HCT116 (cell line): ENCODE results near the gene MADD. TPM values are rescaled to one million over a fixed set of nuclear protein-coding genes. Genes with fewer than 3 reads are reported as not detected.

Experiments used
- ATAC-seq: fragments of 200-7000 bp; cut with Tn5 transposase; 2 replicates; pipeline ENCODE4 v1.9.1; 2020; ENCODE audit warnings: mild to moderate bottlenecking, moderate library complexity
- BruUV-seq: library from RNA; stranded (reverse); fragments of 400-500 nt; replicated peaks from 2 replicates; lab custom pipeline; 2021; lab: Mats Ljungman, UMichigan
- CTCF ChIA-PET: fragments of 300-600 bp; sonication (Branson Sonifier 250); formaldehyde crosslinking; loops from one replicate; lab custom pipeline; 2021; ENCODE audit warnings: antibody characterized with exemption; lab: Charles Lee
- POLR2A ChIA-PET: fragments of 300-600, 350-600 bp; sonication (Branson Sonifier 250); formaldehyde crosslinking; loops from one replicate; lab custom pipeline; 2021; ENCODE audit warnings: antibody characterized with exemption; lab: Charles Lee
- RAD21 ChIA-PET, 2 experiments: fragments of 300-600 bp; sonication (Branson Sonifier 250); formaldehyde crosslinking; loops; one replicate each; lab custom pipeline; 2023; ENCODE audit warnings: low total read pairs in 2 of 2; ENCODE audit not compliant: uncharacterized antibody in 2 of 2, unreplicated experiment in 2 of 2, low non-redundant PET in 1 of 2; lab: Charles Lee
- DNase-seq: peaks from one replicate; pipeline ENCODE4 v3.0.0-alpha.2; 2010; ENCODE audit warnings: low read depth, low spot score
- H2AFZ ChIP-seq: fragments of 200-600 bp; shearing (Covaris generic), sonication (generic); 2 replicates; pipeline ENCODE4 v1.6.1; 2017; ENCODE audit warnings: low read depth, mixed run types, mixed read lengths, antibody characterized with exemption, low read length; ENCODE audit not compliant: poor library complexity, severe bottlenecking
- H3K27ac ChIP-seq: 2 replicates; pipeline ENCODE4 v1.5.1; 2012; ENCODE audit warnings: low read depth, low read length
- H3K27me3 ChIP-seq: fragments of 200-600 bp; sonication (generic); 2 replicates; pipeline ENCODE4 v1.6.1; 2016; ENCODE audit warnings: mixed run types, low read length, mixed read lengths; ENCODE audit not compliant: insufficient read depth
- H3K36me3 ChIP-seq, 2 experiments: fragments of 200-500 bp in 1 of 2; fragments of 200-600 bp in 1 of 2; sonication (Bioruptor generic) in 1 of 2; sonication (generic) in 1 of 2; 2 replicates each; pipeline versions ENCODE4 v1.5.1 to v1.6.1; 2014 to 2016; ENCODE audit warnings: low read length in 2 of 2, inconsistent platforms in 1 of 2, mixed read lengths in 1 of 2, mixed run types in 1 of 2; ENCODE audit not compliant: insufficient read depth in 2 of 2, control insufficient read depth in 1 of 2
- H3K4me1 ChIP-seq, 2 experiments: fragments of 200-600 bp in 1 of 2; sonication (generic) in 1 of 2; 2 replicates each; pipeline versions ENCODE4 v1.5.1 to v1.6.1; 2012 to 2017; ENCODE audit warnings: low read length in 2 of 2, inconsistent platforms in 1 of 2, mild to moderate bottlenecking in 1 of 2, mixed read lengths in 1 of 2, mixed run types in 1 of 2, moderate library complexity in 1 of 2; ENCODE audit not compliant: insufficient read depth in 2 of 2, control insufficient read depth in 1 of 2
- H3K4me2 ChIP-seq: fragments of 200-600 bp; sonication (generic); 2 replicates; pipeline ENCODE4 v1.6.1; 2017; ENCODE audit warnings: mixed run types, low read length, mixed read lengths
- H3K4me3 ChIP-seq, 2 experiments: fragments of 200-600 bp in 1 of 2; sonication (generic) in 1 of 2; replicated peaks in 1 of 2; 2 replicates each; pipeline ENCODE4 v1.5.1; 2011 to 2016; ENCODE audit warnings: low read length in 2 of 2, control low read depth in 1 of 2, low read depth in 1 of 2, mild to moderate bottlenecking in 1 of 2, mixed read lengths in 1 of 2, mixed run types in 1 of 2
- H3K79me2 ChIP-seq: fragments of 200-600 bp; sonication (generic); 2 replicates; pipeline ENCODE4 v1.6.1; 2017; ENCODE audit warnings: mild to moderate bottlenecking, mixed run types, low read length, moderate library complexity, mixed read lengths; ENCODE audit not compliant: insufficient read depth
- H3K9ac ChIP-seq: fragments of 200-600 bp; sonication (generic); 2 replicates; pipeline ENCODE4 v1.6.1; 2016; ENCODE audit warnings: low read length, mixed read lengths
- H3K9me2 ChIP-seq: fragments of 200-600 bp; sonication (generic), shearing (Covaris generic); 2 replicates; pipeline ENCODE4 v1.6.1; 2017; ENCODE audit warnings: mixed run types, mild to moderate bottlenecking, moderate library complexity; ENCODE audit not compliant: insufficient read depth
- H3K9me3 ChIP-seq, 2 experiments: fragments of 200-500 bp in 1 of 2; fragments of 200-600 bp in 1 of 2; sonication (Bioruptor generic) in 1 of 2; sonication (generic) in 1 of 2; 2 replicates each; pipeline ENCODE4 v1.6.1; 2014 to 2017; ENCODE audit warnings: low read length in 2 of 2, mixed read lengths in 2 of 2, inconsistent platforms in 1 of 2, low read depth in 1 of 2, mild to moderate bottlenecking in 1 of 2, mixed run types in 1 of 2, moderate library complexity in 1 of 2; ENCODE audit not compliant: control insufficient read depth in 1 of 2, insufficient read depth in 1 of 2
- H4K20me1 ChIP-seq: fragments of 200-600 bp; sonication (generic), shearing (Covaris generic); 2 replicates; pipeline ENCODE4 v1.6.1; 2017; ENCODE audit warnings: mixed run types, mild to moderate bottlenecking, moderate library complexity; ENCODE audit not compliant: insufficient read depth
- CBX3 ChIP-seq: IDR thresholded peaks from 2 replicates; pipeline ENCODE4 v1.6.1; 2012; ENCODE audit warnings: low read depth
- CEBPB ChIP-seq: IDR thresholded peaks from 2 replicates; pipeline ENCODE4 v1.6.1; 2012; ENCODE audit warnings: low read depth
- ELF1 ChIP-seq: IDR thresholded peaks from 2 replicates; pipeline ENCODE4 v1.6.1; 2012; ENCODE audit warnings: low read depth, borderline replicate concordance
- EZH2phosphoT487 ChIP-seq: fragments of 200-600 bp; IDR thresholded peaks from 2 replicates; pipeline ENCODE4 v1.6.1; 2018; ENCODE audit warnings: antibody characterized with exemption, borderline replicate concordance
- FOSL1 ChIP-seq: IDR thresholded peaks from 2 replicates; pipeline ENCODE4 v1.6.1; 2012; ENCODE audit warnings: low read depth
- POLR2A ChIP-seq: IDR thresholded peaks from 2 replicates; pipeline ENCODE4 v1.7.0; 2011; ENCODE audit warnings: borderline replicate concordance; ENCODE audit not compliant: insufficient read depth, insufficient read length; ENCODE audit errors: extremely low read depth
- POLR2AphosphoS5 ChIP-seq: IDR thresholded peaks from 2 replicates; pipeline ENCODE4 v1.6.1; 2011; ENCODE audit warnings: mild to moderate bottlenecking, low read depth, low read length, moderate library complexity
- SIN3A ChIP-seq: IDR thresholded peaks from 2 replicates; pipeline ENCODE4 v1.6.1; 2012; ENCODE audit warnings: low read depth
- SP1 ChIP-seq: IDR thresholded peaks from 2 replicates; pipeline ENCODE4 v1.6.1; 2012; ENCODE audit warnings: low read depth
- YY1 ChIP-seq: IDR thresholded peaks from 2 replicates; pipeline ENCODE4 v1.6.1; 2011; ENCODE audit warnings: low read length, low read depth, moderate library complexity, mild to moderate bottlenecking; ENCODE audit not compliant: insufficient replicate concordance; ENCODE audit errors: extremely low read depth
- ZNF274 ChIP-seq: fragments of 200-500 bp; sonication (Bioruptor generic); IDR thresholded peaks from 2 replicates; pipeline ENCODE4 v1.6.1; 2014; ENCODE audit warnings: mild to moderate bottlenecking, low read depth, low read length, inconsistent platforms
- intact Hi-C: fragments of 100-400 bp; cut with micrococcal nuclease; formaldehyde crosslinking; loops from 2 replicates; pipeline ENCODE4 v1.10.0; 2022
- total RNA-seq: library from RNA; stranded (reverse); gene quantifications from one replicate; pipeline ENCODE4 v1.2.1, GENCODE V29; 2021; ENCODE audit not compliant: unreplicated experiment
- TF ChIP-seq, protein P1 (sequence below): IDR thresholded peaks from 2 replicates; pipeline ENCODE4 v1.6.1; 2012

MADD gene
- total RNA-seq, 1 experiment from 2014 or later: 37.1 TPM

DNA sequence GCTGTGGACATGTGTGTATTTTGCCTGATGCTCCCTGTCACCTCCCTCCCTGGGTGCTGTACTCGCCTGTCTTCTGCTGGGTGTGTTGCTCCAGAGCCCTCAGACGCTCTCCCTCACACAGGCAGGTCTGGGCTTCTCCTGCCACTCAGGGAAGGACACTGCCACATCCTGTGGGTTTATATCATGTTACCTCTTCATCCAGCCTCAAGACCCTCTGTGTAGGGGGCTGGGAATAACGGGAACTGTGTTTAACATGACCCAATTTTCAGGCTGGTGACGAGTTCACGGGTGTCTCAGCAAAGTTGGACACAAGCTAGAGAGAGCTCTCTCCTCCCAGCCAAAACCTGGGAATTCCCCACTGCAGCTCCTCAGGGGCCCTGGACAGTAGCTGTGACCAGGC is 58.0 kb downstream of the MADD start:
- no TSS peak for BruUV-seq
- ChIA-PET CTCF (no interaction called here), POLR2A (no interaction called here), RAD21 (no interaction called here)
- no peak for TF ChIP-seq CEBPB
- no peak for TF ChIP-seq POLR2A
- no peak for TF ChIP-seq ZNF274
- no peak for TF ChIP-seq CBX3
- no peak for TF ChIP-seq FOSL1
- TF ChIP-seq ELF1: no peak
- TF ChIP-seq YY1: no peak
- TF ChIP-seq SIN3A: no peak
- no peak for TF ChIP-seq EZH2phosphoT487
- no peak for TF ChIP-seq POLR2AphosphoS5
- TF ChIP-seq, protein P1, sequence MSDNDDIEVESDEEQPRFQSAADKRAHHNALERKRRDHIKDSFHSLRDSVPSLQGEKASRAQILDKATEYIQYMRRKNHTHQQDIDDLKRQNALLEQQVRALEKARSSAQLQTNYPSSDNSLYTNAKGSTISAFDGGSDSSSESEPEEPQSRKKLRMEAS: no peak
- TF ChIP-seq SP1: no peak
- Histone ChIP-seq H3K79me2 (no peaks in the 10 kb centered on the region), H3K4me3 (no peak overlapping the region), H3K27ac (no peak overlapping the region), H3K36me3 (peaks cover 7 to 12% of the 10 kb centered on the region in 2 experiments; a peak in 3 of 4 replicates), H3K4me2 (no peak overlapping the region), H3K9me3 (no peaks in the 10 kb centered on the region), H3K4me1 (no peaks in the 10 kb centered on the region), H3K27me3 (no peaks in the 10 kb centered on the region), H3K9me2 (no peaks in the 10 kb centered on the region), H2AFZ (no peak overlapping the region), H3K9ac (no peak overlapping the region), H4K20me1 (no peaks in the 10 kb centered on the region)
- DNase-seq (no peak), ATAC-seq (no peak)
- intact Hi-C loops: no loop called here
